ENCODE data around the gene KLF1. TPM values are rescaled to one million over a fixed set of nuclear protein-coding genes. Genes with fewer than 3 reads are reported as not detected.
A peak's percentile ranks its signal among the peaks of the same experiment; 100 is the strongest.

Gene KLF1
- total RNA-seq, 6 donors from 2014 or later = 0.17 to 0.89 (median 0.42) TPM; not detected in 2

- no peak for ATAC-seq (ENCODE audit: low FRiP score in 2 of 2)
Measured at GRCh38 chr19:12912571-12912970, 25.6 kb upstream of the KLF1 start.

DNA sequence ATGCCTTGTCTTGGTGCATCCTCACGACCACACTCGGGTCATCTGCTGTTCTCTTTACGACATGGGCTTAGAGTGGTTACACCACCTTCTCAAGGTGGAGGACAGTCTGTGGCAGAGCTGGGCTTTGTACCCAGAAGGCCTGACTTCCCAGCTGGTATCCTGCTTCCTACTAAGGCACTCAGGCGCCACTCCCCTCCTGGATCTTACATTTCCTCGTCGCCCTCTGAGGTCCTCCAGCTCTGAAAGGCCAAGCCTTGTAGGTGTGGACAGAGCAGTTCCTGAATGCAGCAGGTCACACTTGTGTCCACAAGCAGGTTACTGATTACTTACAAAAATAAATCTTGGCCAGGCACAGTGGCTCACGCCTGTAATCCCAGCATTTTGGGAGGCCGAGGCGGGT lies 20.2 kb upstream of the KLF1 start:
- H3K36me3 ChIP-seq = no peaks in the 10 kb centered on the region
- DNase-seq (peak in 1 of 2 donors; percentile 78), ATAC-seq (ENCODE audit: low FRiP score in 2 of 2) (peak in 1 of 2 donors; percentile 76)
- H3K9me3 ChIP-seq = no peaks in the 10 kb centered on the region
- no peaks in the 10 kb centered on the region for H3K27me3 ChIP-seq
- 76 to 84% methylated on average over 9 of the region's 9 CpGs for WGBS, 2 donors
- H3K4me1 ChIP-seq = peaks cover 0 to under 1% (median under 1%) of the 10 kb centered on the region in 4 donors
- TF ChIP-seq, protein P1, sequence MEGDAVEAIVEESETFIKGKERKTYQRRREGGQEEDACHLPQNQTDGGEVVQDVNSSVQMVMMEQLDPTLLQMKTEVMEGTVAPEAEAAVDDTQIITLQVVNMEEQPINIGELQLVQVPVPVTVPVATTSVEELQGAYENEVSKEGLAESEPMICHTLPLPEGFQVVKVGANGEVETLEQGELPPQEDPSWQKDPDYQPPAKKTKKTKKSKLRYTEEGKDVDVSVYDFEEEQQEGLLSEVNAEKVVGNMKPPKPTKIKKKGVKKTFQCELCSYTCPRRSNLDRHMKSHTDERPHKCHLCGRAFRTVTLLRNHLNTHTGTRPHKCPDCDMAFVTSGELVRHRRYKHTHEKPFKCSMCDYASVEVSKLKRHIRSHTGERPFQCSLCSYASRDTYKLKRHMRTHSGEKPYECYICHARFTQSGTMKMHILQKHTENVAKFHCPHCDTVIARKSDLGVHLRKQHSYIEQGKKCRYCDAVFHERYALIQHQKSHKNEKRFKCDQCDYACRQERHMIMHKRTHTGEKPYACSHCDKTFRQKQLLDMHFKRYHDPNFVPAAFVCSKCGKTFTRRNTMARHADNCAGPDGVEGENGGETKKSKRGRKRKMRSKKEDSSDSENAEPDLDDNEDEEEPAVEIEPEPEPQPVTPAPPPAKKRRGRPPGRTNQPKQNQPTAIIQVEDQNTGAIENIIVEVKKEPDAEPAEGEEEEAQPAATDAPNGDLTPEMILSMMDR (IDR thresholded peaks at IDR 0.05) = no peak
- TF ChIP-seq EP300 (IDR thresholded peaks at IDR 0.05) (no peak), POLR2AphosphoS5 (IDR thresholded peaks at IDR 0.05) (no peak), POLR2A (IDR thresholded peaks at IDR 0.05) (no peak)
- no peak overlapping the region for H3K4me3 ChIP-seq
- H3K27ac ChIP-seq = peak overlapping the region in 2 of 4 donors; percentile 16 to 54

More at GRCh38 chr19:12912571-12912970, 25.6 kb upstream of the KLF1 start:
- WGBS, 2 donors = 39 to 65% methylated on average over 4 of the region's 4 CpGs
- TF ChIP-seq, protein P1 (IDR thresholded peaks at IDR 0.05) = no peak
- no peak for TF ChIP-seq EP300 (IDR thresholded peaks at IDR 0.05)
- TF ChIP-seq POLR2A (IDR thresholded peaks at IDR 0.05) = no peak
- TF ChIP-seq POLR2AphosphoS5 (IDR thresholded peaks at IDR 0.05) = no peak
- H3K27ac ChIP-seq = peak overlapping the region in 3 of 4 donors; percentile 13 to 73 (median 71)
- no peaks in the 10 kb centered on the region for H3K27me3 ChIP-seq
- no peaks in the 10 kb centered on the region for H3K9me3 ChIP-seq
- peak overlapping the region in 3 of 4 donors; percentile 16 to 32 (median 17) for H3K4me3 ChIP-seq
- no peak for DNase-seq
- H3K36me3 ChIP-seq = no peaks in the 10 kb centered on the region
- H3K4me1 ChIP-seq = peaks cover 20 to 25% (median 21%) of the 10 kb centered on the region in 4 donors

DNA sequence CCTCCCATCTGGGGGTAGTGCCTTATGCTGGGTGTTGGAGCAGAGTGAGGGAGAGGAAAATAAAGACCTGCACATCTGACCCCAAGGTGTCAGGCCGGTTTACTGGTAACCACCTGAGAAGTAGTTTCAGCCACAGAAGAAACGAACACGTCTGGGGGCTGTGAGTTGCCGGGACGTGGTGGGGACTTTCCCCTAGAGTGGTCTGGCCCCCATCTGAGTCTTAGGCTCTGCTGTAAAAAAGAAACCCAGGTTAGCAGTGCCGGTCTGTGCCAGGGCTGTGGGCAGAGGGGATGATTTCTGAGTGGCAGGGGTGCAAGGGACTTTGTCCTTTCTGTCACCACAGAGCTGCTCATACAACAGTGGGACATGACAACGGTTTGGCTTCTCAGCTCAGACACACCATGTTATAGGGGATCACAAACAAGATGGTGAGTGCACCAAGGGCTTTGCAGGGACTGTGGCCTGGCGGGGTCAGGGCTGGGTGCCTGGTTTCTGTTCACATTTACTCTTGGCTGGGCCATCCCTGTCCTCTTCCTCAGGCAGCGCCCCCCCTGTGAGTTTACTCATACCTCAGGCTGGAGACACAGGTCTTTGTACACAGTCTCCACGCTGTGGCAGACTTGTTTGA lies 13.0 kb upstream of the KLF1 start:
- no peak for DNase-seq
- WGBS, 2 donors = 74 to 84% methylated on average over 10 of the region's 10 CpGs
- Histone ChIP-seq H3K9me3 (no peaks in the 10 kb centered on the region), H3K36me3 (peaks cover 0 to 37% (median 28%) of the 10 kb centered on the region in 4 donors), H3K27me3 (no peaks in the 10 kb centered on the region), H3K27ac (no peak overlapping the region), H3K4me3 (no peak overlapping the region), H3K4me1 (no peaks in the 10 kb centered on the region)
- TF ChIP-seq, protein P1 (IDR thresholded peaks at IDR 0.05) = no peak
- TF ChIP-seq POLR2A (IDR thresholded peaks at IDR 0.05) = no peak
- TF ChIP-seq EP300 (IDR thresholded peaks at IDR 0.05) = no peak
- no peak for TF ChIP-seq POLR2AphosphoS5 (IDR thresholded peaks at IDR 0.05)
- no peak for ATAC-seq (ENCODE audit: low FRiP score in 2 of 2)

DNA sequence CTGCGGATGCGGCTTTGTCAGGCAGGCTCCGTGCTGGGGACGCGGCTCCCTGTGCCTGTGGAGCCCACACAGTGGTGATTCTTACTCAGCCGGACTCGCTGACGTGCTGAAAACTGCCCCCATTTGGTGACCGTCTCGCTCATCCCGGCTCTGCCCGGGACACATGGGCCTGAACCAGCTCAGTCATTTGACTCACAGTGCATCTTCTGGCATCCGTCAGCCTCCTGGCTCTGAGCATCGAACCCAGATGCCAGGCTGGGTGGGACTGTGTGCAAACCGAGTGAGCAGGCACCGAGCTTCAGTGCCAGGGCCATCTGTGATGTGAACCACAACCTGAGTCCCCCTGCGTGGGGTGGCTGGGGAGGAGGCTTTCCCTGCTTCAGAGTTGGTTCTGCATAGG lies 9.5 kb upstream of the KLF1 start:
- Histone ChIP-seq H3K36me3 (peaks cover 0 to 53% (median 38%) of the 10 kb centered on the region in 4 donors), H3K9me3 (no peaks in the 10 kb centered on the region), H3K27ac (no peak overlapping the region), H3K27me3 (no peaks in the 10 kb centered on the region), H3K4me3 (no peak overlapping the region), H3K4me1 (peaks cover 9 to 15% (median 14%) of the 10 kb centered on the region in 4 donors)
- DNase-seq = no peak
- no peak for ATAC-seq (ENCODE audit: low FRiP score in 2 of 2)
- 93 to 96% methylated on average over 7 to 16 of the region's 17 CpGs for WGBS, 2 donors
- TF ChIP-seq POLR2AphosphoS5 (IDR thresholded peaks at IDR 0.05) = no peak
- TF ChIP-seq, protein P1 (IDR thresholded peaks at IDR 0.05) = no peak
- TF ChIP-seq POLR2A (IDR thresholded peaks at IDR 0.05) = no peak
- TF ChIP-seq EP300 (IDR thresholded peaks at IDR 0.05) = no peak

DNA sequence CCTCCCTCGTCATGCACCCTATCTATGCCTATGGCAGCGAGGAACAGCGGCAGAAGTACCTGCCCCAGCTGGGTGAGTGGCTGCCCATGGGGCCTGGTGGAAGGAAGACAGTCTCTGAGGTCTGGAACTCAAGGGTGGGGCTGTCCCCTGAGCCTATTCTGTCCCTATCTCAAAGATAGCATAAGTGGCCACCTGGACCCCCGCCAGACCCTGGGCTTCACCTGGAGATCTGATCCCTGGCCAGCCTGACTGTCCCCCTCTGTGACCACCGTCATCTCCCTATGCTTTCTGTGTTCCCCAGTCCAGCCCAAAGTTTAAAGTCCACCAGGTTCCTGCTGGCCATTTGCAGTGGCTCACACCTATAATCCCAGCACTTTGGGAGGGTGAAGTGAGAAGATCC lies 6.6 kb upstream of the KLF1 start:
- no peaks in the 10 kb centered on the region for H3K27me3 ChIP-seq
- H3K36me3 ChIP-seq = peaks cover 0 to 47% (median 30%) of the 10 kb centered on the region in 4 donors
- no peak overlapping the region for H3K27ac ChIP-seq
- no peaks in the 10 kb centered on the region for H3K9me3 ChIP-seq
- ATAC-seq (ENCODE audit: low FRiP score in 2 of 2) (no peak), DNase-seq (no peak)
- TF ChIP-seq, protein P1 (IDR thresholded peaks at IDR 0.05) = no peak
- TF ChIP-seq POLR2AphosphoS5 (IDR thresholded peaks at IDR 0.05) (no peak), EP300 (IDR thresholded peaks at IDR 0.05) (no peak)
- peaks cover 15 to 22% (median 20%) of the 10 kb centered on the region in 4 donors for H3K4me1 ChIP-seq
- WGBS, 2 donors = 98% methylated on average over 3 to 5 of the region's 5 CpGs
- H3K4me3 ChIP-seq = no peak overlapping the region

Data from upper lobe of left lung (tissue), 6 donors.